Ishikawa (cell line): ENCODE measurements around the gene GNG8.

Experiments used
- CEBPB ChIP-seq: IDR thresholded peaks from 2 replicates; pipeline ENCODE4 v1.6.1; 2012
- CREB1 ChIP-seq: IDR thresholded peaks from 2 replicates; pipeline ENCODE4 v1.6.1; 2012; ENCODE audit warnings: low read depth
- EGR1 ChIP-seq: IDR thresholded peaks from 2 replicates; pipeline ENCODE4 v1.6.1; 2012
- EP300 ChIP-seq: IDR thresholded peaks from 2 replicates; pipeline ENCODE4 v1.6.1; 2012; ENCODE audit warnings: borderline replicate concordance
- FOXM1 ChIP-seq: IDR thresholded peaks from 2 replicates; pipeline ENCODE4 v1.6.1; 2012; ENCODE audit warnings: low read depth, borderline replicate concordance
- NFIC ChIP-seq: IDR thresholded peaks from 2 replicates; pipeline ENCODE4 v1.6.1; 2012
- RAD21 ChIP-seq: IDR thresholded peaks from 2 replicates; pipeline ENCODE4 v1.6.1; 2012; ENCODE audit warnings: low read depth
- TAF1 ChIP-seq: IDR thresholded peaks from 2 replicates; pipeline ENCODE4 v1.6.1; 2012; ENCODE audit warnings: low read depth, mild to moderate bottlenecking
- TCF12 ChIP-seq: IDR thresholded peaks from 2 replicates; pipeline ENCODE4 v1.6.1; 2012; ENCODE audit warnings: low read depth
- TEAD4 ChIP-seq: IDR thresholded peaks from 2 replicates; pipeline ENCODE4 v1.6.1; 2012
- YY1 ChIP-seq: IDR thresholded peaks from 2 replicates; pipeline ENCODE4 v1.6.1; 2012; ENCODE audit warnings: low read depth
- ZBTB7A ChIP-seq: IDR thresholded peaks from 2 replicates; pipeline ENCODE4 v1.6.1; 2012; ENCODE audit warnings: low read depth
- TF ChIP-seq, protein P1 (sequence below): IDR thresholded peaks from 2 replicates; pipeline ENCODE4 v1.6.1; 2012; ENCODE audit warnings: low read depth, mild to moderate bottlenecking
- TF ChIP-seq, protein P2 (sequence below): IDR thresholded peaks from 2 replicates; pipeline ENCODE4 v1.6.1; 2012
- TF ChIP-seq, protein P3 (sequence below): IDR thresholded peaks from 2 replicates; pipeline ENCODE4 v1.6.1; 2012

The GNG8 gene

DNA sequence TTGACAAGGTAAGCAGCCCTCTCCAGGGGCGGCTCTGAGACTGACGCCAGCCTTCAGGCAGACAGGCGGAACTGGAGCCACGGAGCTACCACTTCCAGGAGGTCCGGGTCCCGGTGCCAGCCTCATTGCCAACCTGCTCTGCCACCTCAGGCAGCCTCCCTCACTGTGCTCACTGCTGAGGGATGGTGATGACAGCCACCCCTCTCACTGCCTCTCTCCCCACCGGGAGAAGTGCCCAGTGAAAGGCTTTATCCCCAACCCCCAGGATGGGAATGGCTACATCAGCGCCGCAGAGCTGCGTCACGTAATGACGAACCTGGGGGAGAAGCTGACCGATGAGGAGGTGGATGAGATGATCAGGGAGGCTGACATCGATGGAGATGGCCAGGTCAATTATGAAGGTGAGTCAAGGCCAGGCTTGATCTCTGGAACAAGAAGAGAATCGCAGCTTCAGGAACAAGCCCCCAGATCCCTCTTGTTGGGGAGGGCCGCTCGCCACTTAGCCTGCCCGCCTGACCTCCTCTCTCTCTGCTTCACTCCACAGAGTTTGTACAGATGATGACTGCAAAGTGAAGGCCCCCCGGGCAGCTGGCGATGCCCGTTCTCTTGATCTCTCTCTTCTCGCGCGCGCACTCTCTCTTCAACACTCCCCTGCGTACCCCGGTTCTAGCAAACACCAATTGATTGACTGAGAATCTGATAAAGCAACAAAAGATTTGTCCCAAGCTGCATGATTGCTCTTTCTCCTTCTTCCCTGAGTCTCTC lies 27.2 kb downstream of the GNG8 start:
- TF ChIP-seq EP300: no peak
- no peak for TF ChIP-seq FOXM1
- no peak for TF ChIP-seq ZBTB7A
- TF ChIP-seq, protein P1, sequence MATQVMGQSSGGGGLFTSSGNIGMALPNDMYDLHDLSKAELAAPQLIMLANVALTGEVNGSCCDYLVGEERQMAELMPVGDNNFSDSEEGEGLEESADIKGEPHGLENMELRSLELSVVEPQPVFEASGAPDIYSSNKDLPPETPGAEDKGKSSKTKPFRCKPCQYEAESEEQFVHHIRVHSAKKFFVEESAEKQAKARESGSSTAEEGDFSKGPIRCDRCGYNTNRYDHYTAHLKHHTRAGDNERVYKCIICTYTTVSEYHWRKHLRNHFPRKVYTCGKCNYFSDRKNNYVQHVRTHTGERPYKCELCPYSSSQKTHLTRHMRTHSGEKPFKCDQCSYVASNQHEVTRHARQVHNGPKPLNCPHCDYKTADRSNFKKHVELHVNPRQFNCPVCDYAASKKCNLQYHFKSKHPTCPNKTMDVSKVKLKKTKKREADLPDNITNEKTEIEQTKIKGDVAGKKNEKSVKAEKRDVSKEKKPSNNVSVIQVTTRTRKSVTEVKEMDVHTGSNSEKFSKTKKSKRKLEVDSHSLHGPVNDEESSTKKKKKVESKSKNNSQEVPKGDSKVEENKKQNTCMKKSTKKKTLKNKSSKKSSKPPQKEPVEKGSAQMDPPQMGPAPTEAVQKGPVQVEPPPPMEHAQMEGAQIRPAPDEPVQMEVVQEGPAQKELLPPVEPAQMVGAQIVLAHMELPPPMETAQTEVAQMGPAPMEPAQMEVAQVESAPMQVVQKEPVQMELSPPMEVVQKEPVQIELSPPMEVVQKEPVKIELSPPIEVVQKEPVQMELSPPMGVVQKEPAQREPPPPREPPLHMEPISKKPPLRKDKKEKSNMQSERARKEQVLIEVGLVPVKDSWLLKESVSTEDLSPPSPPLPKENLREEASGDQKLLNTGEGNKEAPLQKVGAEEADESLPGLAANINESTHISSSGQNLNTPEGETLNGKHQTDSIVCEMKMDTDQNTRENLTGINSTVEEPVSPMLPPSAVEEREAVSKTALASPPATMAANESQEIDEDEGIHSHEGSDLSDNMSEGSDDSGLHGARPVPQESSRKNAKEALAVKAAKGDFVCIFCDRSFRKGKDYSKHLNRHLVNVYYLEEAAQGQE: no peak
- TF ChIP-seq TAF1: no peak
- no peak for TF ChIP-seq TEAD4
- no peak for TF ChIP-seq RAD21
- TF ChIP-seq CREB1: no peak
- TF ChIP-seq TCF12: no peak

DNA sequence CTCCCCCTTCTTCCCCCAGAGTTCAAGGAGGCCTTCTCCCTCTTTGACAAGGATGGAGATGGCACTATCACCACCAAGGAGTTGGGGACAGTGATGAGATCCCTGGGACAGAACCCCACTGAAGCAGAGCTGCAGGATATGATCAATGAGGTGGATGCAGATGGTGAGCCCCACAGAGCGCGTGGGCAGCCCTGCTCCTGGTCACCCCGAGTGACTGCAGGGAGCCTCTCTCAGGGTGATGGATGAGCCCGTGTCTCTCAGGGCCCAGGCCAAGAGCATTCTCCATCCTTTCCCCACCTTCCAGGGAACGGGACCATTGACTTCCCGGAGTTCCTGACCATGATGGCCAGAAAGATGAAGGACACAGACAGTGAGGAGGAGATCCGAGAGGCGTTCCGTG lies 27.8 kb downstream of the GNG8 start:
- TF ChIP-seq CREB1 (no peak), EGR1 (no peak), FOXM1 (no peak), YY1 (no peak), TCF12 (no peak), TEAD4 (no peak), TAF1 (no peak), NFIC (no peak), ZBTB7A (no peak), EP300 (no peak), CEBPB (no peak), RAD21 (no peak)
- TF ChIP-seq, protein P1: no peak
- TF ChIP-seq, protein P2, sequence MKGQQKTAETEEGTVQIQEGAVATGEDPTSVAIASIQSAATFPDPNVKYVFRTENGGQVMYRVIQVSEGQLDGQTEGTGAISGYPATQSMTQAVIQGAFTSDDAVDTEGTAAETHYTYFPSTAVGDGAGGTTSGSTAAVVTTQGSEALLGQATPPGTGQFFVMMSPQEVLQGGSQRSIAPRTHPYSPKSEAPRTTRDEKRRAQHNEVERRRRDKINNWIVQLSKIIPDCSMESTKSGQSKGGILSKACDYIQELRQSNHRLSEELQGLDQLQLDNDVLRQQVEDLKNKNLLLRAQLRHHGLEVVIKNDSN: no peak
- TF ChIP-seq, protein P3, sequence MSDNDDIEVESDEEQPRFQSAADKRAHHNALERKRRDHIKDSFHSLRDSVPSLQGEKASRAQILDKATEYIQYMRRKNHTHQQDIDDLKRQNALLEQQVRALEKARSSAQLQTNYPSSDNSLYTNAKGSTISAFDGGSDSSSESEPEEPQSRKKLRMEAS: no peak

DNA sequence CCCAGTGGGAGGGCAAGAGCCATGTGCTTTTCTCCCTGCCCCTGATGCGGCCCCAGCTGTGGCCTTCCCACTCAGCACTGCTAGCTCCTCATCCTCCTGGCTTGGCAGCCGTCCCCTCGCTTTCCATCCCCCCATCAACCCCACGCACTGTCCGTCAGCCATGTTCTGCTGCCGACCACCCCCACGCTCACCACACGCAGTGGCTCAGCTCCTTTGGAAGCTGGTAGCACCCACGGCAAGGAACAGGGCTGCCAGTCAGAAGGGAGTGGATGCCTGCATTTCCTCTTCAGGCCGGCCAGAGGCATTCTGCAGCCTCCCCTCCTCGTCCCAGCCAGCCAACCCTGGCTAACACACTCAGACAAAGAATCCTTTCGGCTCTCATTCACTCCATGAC lies 28.6 kb downstream of the GNG8 start:
- TF ChIP-seq, protein P2: no peak
- TF ChIP-seq CEBPB (no peak), EGR1 (no peak), CREB1 (no peak), FOXM1 (no peak), TEAD4 (no peak), TAF1 (no peak), TCF12 (no peak), EP300 (no peak), NFIC (no peak), ZBTB7A (no peak), RAD21 (no peak), YY1 (no peak)
- TF ChIP-seq, protein P1: no peak
- TF ChIP-seq, protein P3: no peak

DNA sequence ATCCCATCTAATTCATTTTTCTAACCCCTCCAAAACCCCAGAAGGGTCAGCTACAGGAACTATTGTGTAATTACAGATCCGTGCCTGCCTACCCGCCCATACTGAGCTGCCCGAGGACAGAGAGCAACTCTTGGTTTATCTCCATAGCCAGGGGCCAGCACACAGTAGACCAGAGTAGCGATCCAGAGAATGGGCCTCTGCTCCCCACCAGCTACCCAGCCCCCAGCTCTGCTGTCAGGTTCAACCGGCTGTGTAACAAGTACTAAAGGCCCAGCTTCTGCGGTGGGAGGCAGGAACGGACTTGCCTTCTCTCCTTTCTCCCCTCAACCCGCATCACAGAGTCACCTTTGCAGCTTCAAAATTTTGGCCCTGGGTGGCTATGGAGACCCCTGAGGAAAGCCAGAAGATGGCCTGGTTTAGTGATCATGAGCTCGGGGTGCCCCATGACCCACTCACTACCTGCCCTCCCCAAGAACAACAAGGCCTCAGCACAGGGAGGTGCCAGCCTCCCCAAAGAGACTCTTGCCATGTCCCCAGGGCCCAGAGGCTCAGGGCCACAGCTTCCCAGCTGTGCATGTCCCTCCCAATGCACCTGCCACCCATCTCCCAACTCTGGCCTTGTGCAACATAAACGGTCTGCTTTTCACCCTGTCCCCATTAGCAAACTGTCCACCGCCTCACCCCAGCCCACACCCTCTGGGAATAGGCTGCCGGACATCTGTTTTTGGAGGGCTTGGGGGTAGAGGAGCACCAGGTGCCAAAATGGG lies 29.1 kb downstream of the GNG8 start:
- no peak for TF ChIP-seq NFIC
- no peak for TF ChIP-seq TEAD4
- no peak for TF ChIP-seq CEBPB
- no peak for TF ChIP-seq CREB1
- TF ChIP-seq, protein P1: no peak
- no peak for TF ChIP-seq YY1
- TF ChIP-seq, protein P3: no peak
- TF ChIP-seq, protein P2: no peak
- no peak for TF ChIP-seq EP300
- TF ChIP-seq ZBTB7A: no peak
- TF ChIP-seq TAF1: no peak
- TF ChIP-seq TCF12: no peak
- no peak for TF ChIP-seq EGR1
- no peak for TF ChIP-seq FOXM1
- no peak for TF ChIP-seq RAD21
